ENCODE results near the gene C1orf53. TPM values are rescaled to one million over a fixed set of nuclear protein-coding genes. Genes with fewer than 3 reads are reported as not detected.

The C1orf53 gene
- total RNA-seq, 4 donors from 2014 or later: 0.83 to 5.4 TPM; not detected in 2

DNA sequence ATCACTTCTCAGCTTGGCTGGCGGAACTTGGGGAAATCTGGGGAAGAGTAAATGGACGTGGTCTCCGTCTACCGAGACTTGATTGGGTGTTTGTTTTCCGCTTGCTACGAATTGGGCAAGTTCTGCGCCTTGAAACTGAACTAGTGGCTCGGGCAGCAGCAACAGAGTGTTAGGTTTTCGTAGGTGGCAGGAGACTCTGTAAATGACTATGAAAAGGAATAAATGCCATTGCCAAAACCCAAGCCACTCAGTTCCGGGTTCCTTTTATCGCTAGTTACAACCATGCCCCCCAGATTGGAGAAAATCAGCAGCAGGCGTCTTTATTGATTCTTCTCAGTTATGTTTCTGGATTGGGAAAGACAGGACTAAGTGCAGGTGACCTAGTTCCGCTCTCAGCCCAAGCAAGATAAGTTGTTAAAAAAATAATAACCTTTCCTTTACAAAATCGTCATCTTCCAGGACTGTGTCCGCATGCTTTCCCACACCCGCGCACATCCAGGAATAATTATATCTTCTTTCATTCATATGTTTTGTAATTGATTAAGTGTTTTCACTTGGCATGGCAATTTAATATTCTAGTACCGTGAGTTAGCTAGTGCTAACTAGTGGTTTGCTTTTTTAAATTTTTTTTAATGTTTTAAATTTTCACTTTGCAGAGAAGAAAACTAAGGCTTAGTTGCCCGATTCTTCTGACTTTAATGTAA lies 18.1 kb downstream of the C1orf53 start:
- Histone ChIP-seq H3K4me3 (no peak overlapping the region), H3K27ac (replicated peaks in 1 of 4) (no peak overlapping the region), H3K27me3 (peaks cover 0 to 87% (median 62%) of the 10 kb centered on the region in 4 donors), H3K4me1 (peaks cover 34 to 58% (median 53%) of the 10 kb centered on the region in 4 donors), H3K36me3 (no peaks in the 10 kb centered on the region), H3K9me3 (no peaks in the 10 kb centered on the region)
- WGBS: 12% methylated on average over 19 of the region's 19 CpGs
- no peak for TF ChIP-seq EP300 (IDR thresholded peaks at IDR 0.05)
- TF ChIP-seq POLR2A (IDR thresholded peaks at IDR 0.05; ENCODE audit: low read depth): no peak
- TF ChIP-seq, protein P1, sequence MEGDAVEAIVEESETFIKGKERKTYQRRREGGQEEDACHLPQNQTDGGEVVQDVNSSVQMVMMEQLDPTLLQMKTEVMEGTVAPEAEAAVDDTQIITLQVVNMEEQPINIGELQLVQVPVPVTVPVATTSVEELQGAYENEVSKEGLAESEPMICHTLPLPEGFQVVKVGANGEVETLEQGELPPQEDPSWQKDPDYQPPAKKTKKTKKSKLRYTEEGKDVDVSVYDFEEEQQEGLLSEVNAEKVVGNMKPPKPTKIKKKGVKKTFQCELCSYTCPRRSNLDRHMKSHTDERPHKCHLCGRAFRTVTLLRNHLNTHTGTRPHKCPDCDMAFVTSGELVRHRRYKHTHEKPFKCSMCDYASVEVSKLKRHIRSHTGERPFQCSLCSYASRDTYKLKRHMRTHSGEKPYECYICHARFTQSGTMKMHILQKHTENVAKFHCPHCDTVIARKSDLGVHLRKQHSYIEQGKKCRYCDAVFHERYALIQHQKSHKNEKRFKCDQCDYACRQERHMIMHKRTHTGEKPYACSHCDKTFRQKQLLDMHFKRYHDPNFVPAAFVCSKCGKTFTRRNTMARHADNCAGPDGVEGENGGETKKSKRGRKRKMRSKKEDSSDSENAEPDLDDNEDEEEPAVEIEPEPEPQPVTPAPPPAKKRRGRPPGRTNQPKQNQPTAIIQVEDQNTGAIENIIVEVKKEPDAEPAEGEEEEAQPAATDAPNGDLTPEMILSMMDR (IDR thresholded peaks at IDR 0.05): no peak
- no peak for TF ChIP-seq POLR2AphosphoS5 (IDR thresholded peaks at IDR 0.05)
- intact Hi-C loops (cut with DNase I): loop anchor here (5.0 kb wide), 2 partner anchors 303 to 393 kb away; no protein-coding TSS in a partner anchor
- DNase-seq (ENCODE audit: extremely low spot score): no peak

GRCh38 chr1:197921235-197922069 lies 19.0 kb downstream of the C1orf53 start:
- Histone ChIP-seq H3K27ac (replicated peaks in 1 of 4) (no peak overlapping the region), H3K4me3 (no peak overlapping the region), H3K27me3 (peaks cover 0 to 84% (median 56%) of the 10 kb centered on the region in 4 donors), H3K9me3 (no peaks in the 10 kb centered on the region), H3K36me3 (no peaks in the 10 kb centered on the region), H3K4me1 (peaks cover 25 to 49% (median 44%) of the 10 kb centered on the region in 4 donors)
- intact Hi-C loops (cut with DNase I): loop anchor here (5.0 kb wide), 2 partner anchors 304 to 394 kb away; no protein-coding TSS in a partner anchor
- no peak for DNase-seq (ENCODE audit: extremely low spot score)
- TF ChIP-seq EP300 (IDR thresholded peaks at IDR 0.05): no peak
- TF ChIP-seq, protein P1 (IDR thresholded peaks at IDR 0.05): no peak
- TF ChIP-seq POLR2AphosphoS5 (IDR thresholded peaks at IDR 0.05): no peak
- no peak for TF ChIP-seq POLR2A (IDR thresholded peaks at IDR 0.05; ENCODE audit: low read depth)
- 21% methylated on average over 23 of the region's 33 CpGs for WGBS

GRCh38 chr1:197922070-197922390 lies 19.6 kb downstream of the C1orf53 start:
- no peak overlapping the region for H3K4me3 ChIP-seq
- H3K4me1 ChIP-seq: peaks cover 19 to 43% (median 38%) of the 10 kb centered on the region in 4 donors
- DNase-seq (ENCODE audit: extremely low spot score): no peak
- no peak overlapping the region for H3K27ac ChIP-seq (replicated peaks in 1 of 4)
- no peaks in the 10 kb centered on the region for H3K36me3 ChIP-seq
- 75% methylated on average over 2 of the region's 2 CpGs for WGBS
- H3K9me3 ChIP-seq: no peaks in the 10 kb centered on the region
- peaks cover 0 to 83% (median 53%) of the 10 kb centered on the region in 4 donors for H3K27me3 ChIP-seq
- no peak for TF ChIP-seq EP300 (IDR thresholded peaks at IDR 0.05)
- intact Hi-C loops (cut with DNase I): loop anchor here (5.0 kb wide), 2 partner anchors 305 to 395 kb away; no protein-coding TSS in a partner anchor

- Histone ChIP-seq H3K27ac (replicated peaks in 1 of 4) (no peak overlapping the region), H3K4me1 (peaks cover 9 to 33% (median 28%) of the 10 kb centered on the region in 4 donors), H3K9me3 (no peaks in the 10 kb centered on the region), H3K36me3 (no peaks in the 10 kb centered on the region), H3K27me3 (peaks cover 0 to 83% (median 47%) of the 10 kb centered on the region in 4 donors), H3K4me3 (no peak overlapping the region)
- no peak for DNase-seq (ENCODE audit: extremely low spot score)
- no peak for TF ChIP-seq EP300 (IDR thresholded peaks at IDR 0.05)
- no peak for TF ChIP-seq POLR2AphosphoS5 (IDR thresholded peaks at IDR 0.05)
- no peak for TF ChIP-seq POLR2A (IDR thresholded peaks at IDR 0.05; ENCODE audit: low read depth)
- TF ChIP-seq, protein P1 (IDR thresholded peaks at IDR 0.05): no peak
- 74% methylated on average over 12 of the region's 12 CpGs for WGBS
- intact Hi-C loops (cut with DNase I): loop anchor here (5.0 kb wide), 2 partner anchors 306 to 396 kb away; no protein-coding TSS in a partner anchor
Observed at GRCh38 chr1:197923038-197923437, 20.6 kb downstream of the C1orf53 start.
